ENCODE results near the gene ARHGAP30. TPM values are rescaled to one million over a fixed set of nuclear protein-coding genes. Genes with fewer than 3 reads are reported as not detected.
A peak's percentile ranks its signal among the peaks of the same experiment; 100 is the strongest.

ARHGAP30 gene
- total and polyA plus RNA-seq, 4 donors, result 10.5 to 66.3 (median 33.8) TPM

GRCh38 chr1:161070761-161071160 is 1.1 kb upstream of the ARHGAP30 start:
- ATAC-seq (ENCODE audit: insufficient read depth, low FRiP score) (no peak), DNase-seq (no peak)
- peaks cover 0 to 2% (median 0%) of the 10 kb centered on the region in 5 donors for H3K4me1 ChIP-seq (ENCODE audit: control insufficient read depth in 5 of 5, insufficient read depth in 5 of 5, low read length in 5 of 5)
- no peaks in the 10 kb centered on the region for H3K27me3 ChIP-seq (ENCODE audit: control insufficient read depth in 3 of 3, insufficient read depth in 3 of 3, low read length in 2 of 3)
- H3K9ac ChIP-seq (ENCODE audit: insufficient read depth in 1 of 2, low read length in 2 of 2), result no peak overlapping the region
- H3K9me3 ChIP-seq (ENCODE audit: control insufficient read depth in 4 of 4, insufficient read depth in 3 of 4, low read length in 3 of 4), result no peaks in the 10 kb centered on the region
- 92 to 93% methylated on average over 4 of the region's 4 CpGs for WGBS, 2 donors
- no peak overlapping the region for H3K4me3 ChIP-seq
- no peak overlapping the region for H3K27ac ChIP-seq (ENCODE audit: low read depth in 1 of 2, low read length in 1 of 2)
- H3K36me3 ChIP-seq (ENCODE audit: control insufficient read depth in 4 of 4, insufficient read depth in 4 of 4, low read length in 4 of 4), result no peaks in the 10 kb centered on the region
- no peak for TF ChIP-seq CTCF (IDR thresholded peaks at IDR 0.05; ENCODE audit: control extremely low read depth, extremely low read depth)

DNA sequence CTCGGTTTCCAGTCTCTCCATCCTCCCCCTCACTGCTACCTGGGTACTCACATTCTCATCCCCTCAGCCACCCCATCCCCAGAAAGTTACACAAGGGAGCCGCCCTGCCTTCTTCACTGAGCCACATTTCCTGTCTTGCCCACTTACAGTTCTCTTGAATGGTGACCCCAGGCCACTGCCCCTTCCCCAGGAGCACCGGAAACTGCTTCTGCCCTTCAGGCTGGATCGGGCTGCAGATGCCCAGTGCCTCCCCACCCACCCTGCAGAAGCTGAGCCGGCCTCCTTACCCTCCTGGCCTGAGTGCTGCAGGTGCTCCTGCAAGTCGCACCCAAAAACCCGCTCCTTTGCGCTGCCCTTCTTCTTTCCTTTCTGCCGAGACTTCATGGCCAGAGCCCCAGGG is 450 bp downstream of the ARHGAP30 start:
- ATAC-seq (ENCODE audit: insufficient read depth, low FRiP score) (no peak), DNase-seq (no peak)
- Histone ChIP-seq H3K27me3 (ENCODE audit: control insufficient read depth in 3 of 3, insufficient read depth in 3 of 3, low read length in 2 of 3) (peaks cover 0 to 3% (median 0%) of the 10 kb centered on the region in 3 donors), H3K4me3 (peak overlapping the region; percentile 37), H3K4me1 (ENCODE audit: control insufficient read depth in 5 of 5, insufficient read depth in 5 of 5, low read length in 5 of 5) (peaks cover 0 to 2% (median 0%) of the 10 kb centered on the region in 5 donors), H3K9ac (ENCODE audit: insufficient read depth in 1 of 2, low read length in 2 of 2) (no peak overlapping the region), H3K27ac (ENCODE audit: low read depth in 1 of 2, low read length in 1 of 2) (peak overlapping the region in 1 of 2 donors; percentile 89), H3K36me3 (ENCODE audit: control insufficient read depth in 4 of 4, insufficient read depth in 4 of 4, low read length in 4 of 4) (no peaks in the 10 kb centered on the region), H3K9me3 (ENCODE audit: control insufficient read depth in 4 of 4, insufficient read depth in 3 of 4, low read length in 3 of 4) (no peaks in the 10 kb centered on the region)
- TF ChIP-seq CTCF (IDR thresholded peaks at IDR 0.05; ENCODE audit: control extremely low read depth, extremely low read depth), result no peak
- 28 to 58% methylated on average over 9 of the region's 9 CpGs for WGBS, 2 donors

DNA sequence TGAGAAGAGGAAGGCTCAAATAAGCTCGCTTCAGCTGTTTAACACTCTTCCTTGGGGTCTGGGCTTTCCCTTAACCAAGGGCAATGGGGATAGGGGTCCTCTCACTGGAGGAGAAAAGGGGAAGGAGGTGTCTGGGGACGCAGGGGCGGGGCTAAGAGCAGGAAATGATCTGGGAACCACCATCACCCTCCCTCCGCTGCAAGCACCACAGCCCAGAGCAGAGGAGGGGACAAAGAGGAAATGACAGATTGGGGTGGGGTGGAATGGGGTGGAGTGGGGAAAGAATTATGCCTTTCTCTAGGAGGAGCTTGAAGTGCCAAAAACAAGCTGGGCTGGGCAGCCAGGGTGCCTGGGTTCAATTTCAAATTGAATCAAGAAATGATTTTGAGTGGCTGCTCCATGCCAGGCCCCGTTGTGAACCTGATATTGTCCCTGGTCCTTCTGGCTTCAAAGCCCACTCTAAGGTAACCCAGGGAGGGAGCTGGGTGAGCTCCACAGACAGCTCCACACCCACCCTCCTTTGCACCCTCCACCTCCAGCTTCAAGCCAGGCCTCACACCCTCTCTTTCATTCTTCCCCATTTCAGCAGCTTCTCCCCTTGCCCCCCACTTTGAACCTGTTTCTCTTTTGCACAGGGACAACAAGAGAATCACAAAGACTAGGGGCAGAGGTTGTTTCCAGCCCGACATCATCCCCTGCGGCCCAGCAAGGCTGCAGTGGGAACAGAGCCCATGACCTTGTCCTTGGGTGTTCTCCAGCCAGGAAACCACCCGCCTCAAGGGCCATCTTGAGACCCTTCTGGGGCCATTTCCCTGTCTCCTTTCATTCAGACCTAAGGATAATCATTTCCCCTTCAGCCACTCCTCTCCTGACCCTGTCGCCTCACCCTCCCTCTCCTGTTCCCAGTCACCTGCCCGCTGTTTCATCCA is 1.1 kb downstream of the ARHGAP30 start:
- Histone ChIP-seq H3K27me3 (ENCODE audit: control insufficient read depth in 3 of 3, insufficient read depth in 3 of 3, low read length in 2 of 3) (peaks cover 0 to 4% (median 0%) of the 10 kb centered on the region in 3 donors), H3K4me1 (ENCODE audit: control insufficient read depth in 5 of 5, insufficient read depth in 5 of 5, low read length in 5 of 5) (peaks cover 0 to 2% (median 0%) of the 10 kb centered on the region in 5 donors), H3K4me3 (peak overlapping the region; percentile 37), H3K36me3 (ENCODE audit: control insufficient read depth in 4 of 4, insufficient read depth in 4 of 4, low read length in 4 of 4) (no peaks in the 10 kb centered on the region), H3K27ac (ENCODE audit: low read depth in 1 of 2, low read length in 1 of 2) (peak overlapping the region in 1 of 2 donors; percentile 89), H3K9me3 (ENCODE audit: control insufficient read depth in 4 of 4, insufficient read depth in 3 of 4, low read length in 3 of 4) (no peaks in the 10 kb centered on the region), H3K9ac (ENCODE audit: insufficient read depth in 1 of 2, low read length in 2 of 2) (no peak overlapping the region)
- TF ChIP-seq CTCF (IDR thresholded peaks at IDR 0.05; ENCODE audit: control extremely low read depth, extremely low read depth), result no peak
- 21 to 39% methylated on average over 10 of the region's 10 CpGs for WGBS, 2 donors
- DNase-seq (peak in 1 of 3 donors; percentile 25), ATAC-seq (ENCODE audit: insufficient read depth, low FRiP score) (peak; percentile 78)
